Stimulated activated CD8-positive, alpha-beta memory T cell treated with anti-CD3 and anti-CD28 coated beads, Interleukin-7, amount 100 ng/mL, for 48 hours (primary cell): ENCODE data around the gene C22orf23.
"Not testable (repeated sequence)": the region's sequence is repeated elsewhere in the genome, so short reads cannot be mapped to it uniquely, and the experiment has no call there.

Experiments used
- DNase-seq, 2 donors: peaks; one replicate each; pipeline ENCODE4 v3.0.0-alpha.2; 2020; ENCODE audit warnings: low read depth in 1 of 2; ENCODE audit errors: extremely low read depth in 1 of 2

Gene C22orf23

GRCh38 chr22:37957232-37957631 is 3.8 kb upstream of the C22orf23 start:
- no peak for DNase-seq

- DNase-seq = not testable (repeated sequence)
Measured at GRCh38 chr22:37955825-37956397, 2.5 kb upstream of the C22orf23 start.

GRCh38 chr22:37954686-37955085 is 1.3 kb upstream of the C22orf23 start:
- no peak for DNase-seq

- DNase-seq = no peak
Measured at GRCh38 chr22:37953062-37953436, 352 bp downstream of the C22orf23 start.

GRCh38 chr22:37952629-37953028 is 772 bp downstream of the C22orf23 start:
- DNase-seq = not testable (repeated sequence)

GRCh38 chr22:37951305-37951704 is 2.1 kb downstream of the C22orf23 start:
- DNase-seq = no peak

GRCh38 chr22:37947142-37947795 is 6.1 kb downstream of the C22orf23 start:
- not testable (repeated sequence) for DNase-seq

- DNase-seq = not testable (repeated sequence)
Measured at GRCh38 chr22:37944423-37944822, 9.0 kb downstream of the C22orf23 start.

- no peak for DNase-seq
Measured at GRCh38 chr22:37943825-37944198, 9.6 kb downstream of the C22orf23 start.

- DNase-seq = no peak
Measured at GRCh38 chr22:37943136-37943824, 10.1 kb downstream of the C22orf23 start.

GRCh38 chr22:37942133-37942532 is 11.3 kb downstream of the C22orf23 start:
- DNase-seq = no peak

GRCh38 chr22:37940698-37941376 is 12.6 kb downstream of the C22orf23 start:
- no peak for DNase-seq

- peak; percentile 71 to 74 for DNase-seq
Measured at GRCh38 chr22:37933711-37934376, 19.6 kb downstream of the C22orf23 start.

- DNase-seq = no peak
Measured at GRCh38 chr22:37932821-37933578, 20.4 kb downstream of the C22orf23 start.

- DNase-seq = no peak
Measured at GRCh38 chr22:37932401-37932800, 21.0 kb downstream of the C22orf23 start.

- no peak for DNase-seq
Measured at GRCh38 chr22:37931893-37932389, 21.5 kb downstream of the C22orf23 start.

- DNase-seq = no peak
Measured at GRCh38 chr22:37930952-37931440, 22.4 kb downstream of the C22orf23 start.

GRCh38 chr22:37930270-37930951 is 23.0 kb downstream of the C22orf23 start:
- DNase-seq = no peak

- DNase-seq = no peak
Measured at GRCh38 chr22:37929390-37929789, 24.0 kb downstream of the C22orf23 start.

GRCh38 chr22:37927637-37927936 is 25.8 kb downstream of the C22orf23 start:
- no peak for DNase-seq
